GM12864 (cell line): ENCODE results near the gene OR2W1.

Experiments
- DNase-seq: peaks from one replicate; pipeline ENCODE4 v3.0.0-alpha.2; 2011; ENCODE audit warnings: low read depth
- H3K4me3 ChIP-seq: 2 replicates; pipeline ENCODE4 v1.5.1; 2011; ENCODE audit warnings: mild to moderate bottlenecking, low read depth, low read length, control low read depth
- TF ChIP-seq, protein P1 (sequence below): IDR thresholded peaks from 2 replicates; pipeline ENCODE4 v1.5.1; 2011; ENCODE audit warnings: low read depth, mild to moderate bottlenecking, moderate library complexity, low read length, control low read depth, inconsistent platforms; ENCODE audit errors: missing control alignments

The OR2W1 gene

DNA sequence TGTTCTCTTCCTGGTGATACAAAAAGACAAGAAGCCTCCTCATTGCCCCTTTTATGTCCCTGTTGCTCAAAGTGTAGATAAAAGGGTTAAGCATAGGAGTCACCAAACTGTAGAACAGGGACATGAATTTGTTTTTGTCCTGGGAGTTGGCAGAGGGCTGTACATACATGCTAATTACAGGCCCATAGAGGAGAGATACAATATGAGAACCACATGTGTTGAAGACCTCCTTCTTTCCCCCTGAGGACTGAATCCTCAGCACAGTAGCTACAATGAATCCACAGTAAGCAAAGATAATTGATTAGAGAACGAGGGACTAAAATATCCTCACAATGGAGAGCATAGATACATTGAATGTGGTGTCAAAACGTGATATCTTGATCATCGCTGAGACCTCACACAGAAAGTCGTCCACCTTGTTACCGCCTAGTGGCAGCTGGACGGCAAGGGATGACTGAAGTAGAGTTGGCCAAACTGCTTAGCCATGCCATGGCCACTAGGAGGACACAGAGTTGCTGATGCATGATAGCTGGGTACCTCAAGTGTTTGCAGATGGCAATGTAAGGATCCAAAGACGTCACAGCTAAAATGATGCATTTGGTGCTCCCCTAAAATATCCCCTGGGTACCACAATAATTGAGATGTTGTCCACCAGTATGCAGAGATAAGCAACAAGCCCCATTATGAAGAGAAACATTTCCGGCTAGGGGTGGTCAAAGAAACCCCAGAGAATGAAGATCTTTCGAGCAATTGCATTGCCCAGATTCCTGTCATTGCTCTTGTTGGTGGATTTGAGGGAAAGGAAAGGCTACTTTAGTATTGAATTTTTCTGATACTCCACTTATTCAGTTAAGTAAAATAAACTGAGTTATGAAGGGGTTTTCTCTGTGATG, 27.1 kb upstream of the OR2W1 start:
- DNase-seq, result peak; percentile 1
- TF ChIP-seq, protein P1, sequence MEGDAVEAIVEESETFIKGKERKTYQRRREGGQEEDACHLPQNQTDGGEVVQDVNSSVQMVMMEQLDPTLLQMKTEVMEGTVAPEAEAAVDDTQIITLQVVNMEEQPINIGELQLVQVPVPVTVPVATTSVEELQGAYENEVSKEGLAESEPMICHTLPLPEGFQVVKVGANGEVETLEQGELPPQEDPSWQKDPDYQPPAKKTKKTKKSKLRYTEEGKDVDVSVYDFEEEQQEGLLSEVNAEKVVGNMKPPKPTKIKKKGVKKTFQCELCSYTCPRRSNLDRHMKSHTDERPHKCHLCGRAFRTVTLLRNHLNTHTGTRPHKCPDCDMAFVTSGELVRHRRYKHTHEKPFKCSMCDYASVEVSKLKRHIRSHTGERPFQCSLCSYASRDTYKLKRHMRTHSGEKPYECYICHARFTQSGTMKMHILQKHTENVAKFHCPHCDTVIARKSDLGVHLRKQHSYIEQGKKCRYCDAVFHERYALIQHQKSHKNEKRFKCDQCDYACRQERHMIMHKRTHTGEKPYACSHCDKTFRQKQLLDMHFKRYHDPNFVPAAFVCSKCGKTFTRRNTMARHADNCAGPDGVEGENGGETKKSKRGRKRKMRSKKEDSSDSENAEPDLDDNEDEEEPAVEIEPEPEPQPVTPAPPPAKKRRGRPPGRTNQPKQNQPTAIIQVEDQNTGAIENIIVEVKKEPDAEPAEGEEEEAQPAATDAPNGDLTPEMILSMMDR, result peak; percentile 74
- no peak overlapping the region for H3K4me3 ChIP-seq

DNA sequence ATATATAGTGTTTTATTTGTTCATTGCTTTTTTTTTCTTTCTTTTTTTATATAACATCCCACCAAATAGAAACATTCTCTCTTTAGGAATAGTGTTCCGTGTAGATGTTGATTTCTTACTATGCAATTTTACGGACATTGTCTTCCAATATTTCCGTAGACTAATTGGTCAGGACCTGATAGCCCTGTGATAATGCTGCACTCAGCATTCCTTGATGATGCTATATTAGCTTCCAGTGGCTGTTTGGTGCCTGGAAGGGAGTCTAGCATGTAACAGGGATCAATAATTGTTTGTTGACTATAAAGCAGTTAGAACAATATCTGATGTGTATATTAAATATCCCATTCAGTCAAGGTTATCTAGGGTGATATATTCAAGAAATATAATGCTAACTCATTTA, 6.7 kb upstream of the OR2W1 start:
- no peak overlapping the region for H3K4me3 ChIP-seq
- DNase-seq, result no peak
- TF ChIP-seq, protein P1, result no peak

DNA sequence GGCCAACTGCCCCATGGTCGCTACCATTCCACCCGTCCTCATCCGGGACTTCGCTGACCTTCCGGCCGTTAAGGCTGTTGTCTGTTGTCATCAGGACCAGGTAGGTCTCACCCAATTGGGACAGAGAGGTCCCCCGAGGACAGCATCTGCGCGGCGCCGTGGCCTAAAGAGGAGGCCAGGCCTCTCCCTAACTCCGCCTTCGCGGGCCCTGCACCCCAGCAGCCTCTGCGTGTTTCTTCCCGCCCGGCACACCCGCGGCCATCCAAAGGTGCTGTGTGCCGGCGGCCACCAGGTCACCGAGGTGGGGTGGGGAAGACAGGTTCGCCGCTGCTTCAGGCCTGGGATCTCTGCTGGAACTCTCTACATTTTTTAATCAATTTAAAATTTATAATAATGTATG, 9.0 kb downstream of the OR2W1 start:
- DNase-seq, result no peak
- no peak overlapping the region for H3K4me3 ChIP-seq
- TF ChIP-seq, protein P1, result no peak

DNA sequence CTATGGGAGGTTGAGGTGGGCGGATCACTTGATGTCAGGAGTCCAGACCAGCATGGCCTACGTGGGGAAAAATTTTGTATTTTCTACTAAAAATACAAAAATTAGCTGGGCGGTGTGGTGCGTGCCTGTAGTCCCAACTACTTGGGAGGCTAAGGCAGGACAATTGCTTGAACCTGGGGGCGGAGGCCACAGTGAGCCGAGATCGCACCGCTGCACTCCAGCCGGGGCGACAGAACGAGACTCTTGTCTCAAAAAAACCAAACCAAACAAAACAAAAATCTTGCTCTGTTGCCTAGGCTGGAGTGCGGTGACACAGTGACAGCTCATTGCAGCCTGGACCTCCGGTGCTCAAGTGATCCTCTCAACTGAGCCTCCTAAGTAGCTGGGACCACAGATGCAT, 16.2 kb downstream of the OR2W1 start:
- DNase-seq, result no peak

DNA sequence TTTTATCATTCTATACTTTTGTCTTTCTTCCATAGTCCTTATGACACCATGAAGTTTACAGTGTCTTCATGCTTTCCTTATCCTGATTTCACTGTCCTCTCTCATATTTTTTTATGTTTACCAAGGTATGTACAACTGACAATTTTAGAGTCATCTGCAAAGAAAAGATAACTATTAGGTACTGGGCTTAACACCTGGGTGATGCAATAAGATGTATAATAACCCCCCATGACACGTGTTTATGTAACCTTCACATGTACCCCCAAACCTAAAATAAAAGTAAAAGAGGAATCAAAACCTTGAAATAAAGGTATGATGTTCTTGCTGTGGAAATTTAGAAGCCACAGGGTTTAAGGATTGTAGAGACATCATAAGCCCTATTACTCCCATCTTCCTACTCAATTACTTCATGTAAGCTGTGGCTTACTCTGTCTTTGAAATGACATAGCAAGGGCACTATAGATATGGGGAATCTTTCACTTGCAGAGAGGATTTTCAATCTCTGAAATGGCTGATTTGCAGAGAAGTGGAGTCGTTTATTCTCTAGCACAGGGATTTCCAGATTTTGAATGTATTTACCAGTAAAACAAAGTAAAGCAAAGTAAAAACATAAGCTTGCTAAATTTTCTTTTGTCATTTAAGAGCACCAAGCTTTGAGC, 18.9 kb downstream of the OR2W1 start:
- H3K4me3 ChIP-seq, result no peak overlapping the region
- no peak for DNase-seq
- TF ChIP-seq, protein P1, result no peak

More for the DNA sequence above, 16.2 kb downstream of the OR2W1 start:
- TF ChIP-seq, protein P1, result no peak
- no peak overlapping the region for H3K4me3 ChIP-seq

DNA sequence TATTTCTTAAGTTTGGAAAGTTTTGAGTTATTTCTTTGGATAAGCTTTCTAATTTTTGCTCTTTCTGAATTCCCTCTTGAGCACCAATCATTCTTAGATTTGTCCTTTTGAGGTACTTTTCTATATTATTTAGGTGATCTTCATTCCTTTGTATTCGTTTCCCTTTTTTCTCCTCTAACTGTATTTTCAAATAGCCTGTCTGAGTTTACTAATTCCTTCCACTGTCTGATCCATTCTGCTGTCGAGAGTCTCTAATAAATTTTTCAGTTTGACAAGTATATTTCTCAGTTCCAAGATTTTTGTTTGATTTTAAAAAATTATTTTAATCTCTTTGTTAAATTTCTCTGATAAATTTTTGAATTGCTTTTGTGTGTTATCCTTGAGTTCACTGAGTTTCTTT, 23.5 kb downstream of the OR2W1 start:
- TF ChIP-seq, protein P1, result no peak
- no peak overlapping the region for H3K4me3 ChIP-seq
- no peak for DNase-seq
